ENCODE measurements around the gene OPCML. TPM values are rescaled to one million over a fixed set of nuclear protein-coding genes. Genes with fewer than 3 reads are reported as not detected.

Gene OPCML
- polyA plus RNA-seq, 3 donors = not detected

- TF ChIP-seq CTCF (IDR thresholded peaks at IDR 0.05) = no peak
- H3K9me3 ChIP-seq (replicated peaks in 1 of 2; ENCODE audit: control insufficient read depth in 1 of 2, insufficient read depth in 1 of 2, low read length in 2 of 2) = peaks cover 3 to 6% of the 10 kb centered on the region in 2 donors
Observed at GRCh38 chr11:133238027-133238426, 294.3 kb downstream of the OPCML start.

GRCh38 chr11:133235381-133235780, 296.9 kb downstream of the OPCML start:
- Mint-ChIP-seq H3K27me3 (ENCODE audit: low read depth in 3 of 3) (peaks cover 0 to 5% (median 5%) of the 10 kb centered on the region in 3 donors), H3K4me3 (no peak overlapping the region), H3K36me3 (no peaks in the 10 kb centered on the region), H3K4me1 (peaks cover 4% of the 10 kb centered on the region), H3K27ac (no peak overlapping the region), H3K9me3 (peaks cover 2 to 15% (median 5%) of the 10 kb centered on the region in 7 donors)
- Histone ChIP-seq H3K79me2 (ENCODE audit: insufficient read depth, low read length) (no peaks in the 10 kb centered on the region), H3K4me3 (replicated peaks in 1 of 3; ENCODE audit: low read depth in 2 of 3, low read length in 3 of 3) (no peak overlapping the region), H4K20me1 (ENCODE audit: insufficient read depth, low read length) (no peaks in the 10 kb centered on the region), H3K4me1 (ENCODE audit: control insufficient read depth in 1 of 2, insufficient read depth in 2 of 2, low read length in 2 of 2) (no peaks in the 10 kb centered on the region), H3K4me2 (replicated peaks; ENCODE audit: extremely low read depth, low read length, poor library complexity, severe bottlenecking) (no peak overlapping the region), H3K27ac (ENCODE audit: low read depth in 1 of 2, low read length in 2 of 2) (no peak overlapping the region), H3K27me3 (ENCODE audit: control insufficient read depth in 2 of 2, insufficient read depth in 2 of 2, low read length in 2 of 2) (peaks cover 3 to 18% of the 10 kb centered on the region in 2 donors), H3K9ac (ENCODE audit: insufficient read depth, low read length, poor library complexity, severe bottlenecking) (no peak overlapping the region), H3K9me3 (replicated peaks in 1 of 2; ENCODE audit: control insufficient read depth in 1 of 2, insufficient read depth in 1 of 2, low read length in 2 of 2) (peaks cover 5 to 10% of the 10 kb centered on the region in 2 donors), H3K36me3 (replicated peaks in 1 of 2; ENCODE audit: control insufficient read depth in 1 of 2, insufficient read depth in 2 of 2, low read length in 2 of 2) (no peaks in the 10 kb centered on the region), H2AFZ (ENCODE audit: insufficient read depth, low read depth, low read length, poor library complexity, severe bottlenecking) (no peak overlapping the region)
- DNase-seq = no peak
- WGBS (ENCODE audit: insufficient coverage) = 83% methylated on average over 1 of the region's 3 CpGs
- TF ChIP-seq CTCF (IDR thresholded peaks at IDR 0.05) = no peak
- intact Hi-C loops (cut with micrococcal nuclease) = no loop called here

More at GRCh38 chr11:133238027-133238426, 294.3 kb downstream of the OPCML start:
- intact Hi-C loops (cut with micrococcal nuclease) = no loop called here
- H3K9ac ChIP-seq (ENCODE audit: insufficient read depth, low read length, poor library complexity, severe bottlenecking) = no peak overlapping the region
- H3K4me1 Mint-ChIP-seq = peaks cover 4% of the 10 kb centered on the region
- 80% methylated on average over 1 of the region's 2 CpGs for WGBS (ENCODE audit: insufficient coverage)
- no peaks in the 10 kb centered on the region for H3K36me3 Mint-ChIP-seq
- no peaks in the 10 kb centered on the region for H3K36me3 ChIP-seq (replicated peaks in 1 of 2; ENCODE audit: control insufficient read depth in 1 of 2, insufficient read depth in 2 of 2, low read length in 2 of 2)
- H3K4me2 ChIP-seq (replicated peaks; ENCODE audit: extremely low read depth, low read length, poor library complexity, severe bottlenecking) = no peak overlapping the region
- H2AFZ ChIP-seq (ENCODE audit: insufficient read depth, low read depth, low read length, poor library complexity, severe bottlenecking) = no peak overlapping the region
- H3K79me2 ChIP-seq (ENCODE audit: insufficient read depth, low read length) = no peaks in the 10 kb centered on the region
- H3K4me3 Mint-ChIP-seq = no peak overlapping the region
- DNase-seq = no peak
- H3K9me3 Mint-ChIP-seq = peaks cover 2 to 15% (median 5%) of the 10 kb centered on the region in 7 donors
- H3K27ac Mint-ChIP-seq = no peak overlapping the region
- no peaks in the 10 kb centered on the region for H4K20me1 ChIP-seq (ENCODE audit: insufficient read depth, low read length)
- no peaks in the 10 kb centered on the region for H3K4me1 ChIP-seq (ENCODE audit: control insufficient read depth in 1 of 2, insufficient read depth in 2 of 2, low read length in 2 of 2)
- no peak overlapping the region for H3K27ac ChIP-seq (ENCODE audit: low read depth in 1 of 2, low read length in 2 of 2)
- H3K4me3 ChIP-seq (replicated peaks in 1 of 3; ENCODE audit: low read depth in 2 of 3, low read length in 3 of 3) = no peak overlapping the region
- peaks cover 0 to 4% (median 4%) of the 10 kb centered on the region in 3 donors for H3K27me3 Mint-ChIP-seq (ENCODE audit: low read depth in 3 of 3)
- H3K27me3 ChIP-seq (ENCODE audit: control insufficient read depth in 2 of 2, insufficient read depth in 2 of 2, low read length in 2 of 2) = peaks cover 3 to 8% of the 10 kb centered on the region in 2 donors
